GM19397 (cell line): ENCODE results near the gene ANK3.

Experiments used
- ATAC-seq: cut with Tn5 transposase; IDR thresholded peaks from one replicate; pipeline ENCODE4 v1.9.1; 2021; ENCODE audit warnings: mild to moderate bottlenecking, moderate library complexity; ENCODE audit not compliant: unreplicated experiment

The ANK3 gene

GRCh38 chr10:60389413-60390025 is at the start of gene ANK3:
ANK3 (minus strand) TSS chr10:60389875; CDS start chr10:60389538, 337 bp downstream.
- ATAC-seq, result no peak

GRCh38 chr10:60434418-60435046 is 44.9 kb upstream of the ANK3 start:
- ATAC-seq, result no peak

DNA sequence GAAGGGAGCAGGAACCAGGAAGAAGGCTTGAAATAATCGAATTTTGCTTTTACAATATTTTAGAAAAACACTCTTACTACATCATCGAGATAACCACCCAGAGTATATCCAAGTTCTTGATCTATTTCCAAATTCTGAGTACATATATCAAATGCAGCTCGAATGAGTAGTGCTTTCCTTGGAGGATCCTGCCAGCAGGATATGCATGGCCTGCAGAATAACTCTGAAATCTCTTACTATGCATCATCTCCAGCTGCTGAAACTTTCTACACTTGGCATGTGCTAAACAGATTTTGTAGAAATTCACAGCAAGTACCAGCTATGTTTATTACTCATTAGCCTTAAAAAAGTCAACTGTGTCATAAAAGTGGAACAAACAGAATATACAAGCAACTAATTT is 44.0 kb upstream of the ANK3 start:
- ATAC-seq, result no peak

DNA sequence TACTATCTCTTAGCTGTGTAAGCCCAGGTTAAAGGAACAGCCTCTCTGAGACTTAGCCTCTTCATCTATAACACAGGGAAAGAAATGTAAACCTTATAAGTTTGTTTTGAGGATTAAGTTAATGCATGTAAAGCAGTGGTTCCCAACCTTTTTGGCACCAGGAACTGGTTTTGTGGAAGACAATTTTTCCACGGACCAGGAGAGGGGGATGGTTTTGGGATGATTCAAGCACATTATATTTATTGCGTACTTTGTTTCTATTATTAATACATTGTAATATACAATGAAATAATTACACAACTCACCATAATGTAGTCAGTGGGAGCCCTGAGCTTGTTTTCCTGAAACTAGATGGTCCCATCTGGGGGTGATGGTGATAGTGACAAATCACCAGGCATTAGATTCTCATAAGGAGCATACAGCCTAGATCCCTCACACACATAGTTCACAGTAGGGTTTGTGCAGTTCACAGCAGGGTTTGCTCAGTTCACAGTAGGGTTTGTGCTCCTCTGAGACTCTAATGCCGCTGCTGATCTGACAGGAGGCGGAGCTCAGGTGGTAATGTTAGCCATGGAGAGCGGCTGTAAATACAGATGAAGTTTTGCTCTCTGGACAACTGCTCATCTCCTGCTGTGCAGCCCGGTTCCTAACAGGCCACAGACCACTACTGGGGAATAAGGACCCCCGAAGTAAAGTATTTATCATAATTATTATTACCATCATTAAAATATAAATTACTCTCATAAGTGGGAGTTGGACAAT is 41.3 kb upstream of the ANK3 start:
- no peak for ATAC-seq

DNA sequence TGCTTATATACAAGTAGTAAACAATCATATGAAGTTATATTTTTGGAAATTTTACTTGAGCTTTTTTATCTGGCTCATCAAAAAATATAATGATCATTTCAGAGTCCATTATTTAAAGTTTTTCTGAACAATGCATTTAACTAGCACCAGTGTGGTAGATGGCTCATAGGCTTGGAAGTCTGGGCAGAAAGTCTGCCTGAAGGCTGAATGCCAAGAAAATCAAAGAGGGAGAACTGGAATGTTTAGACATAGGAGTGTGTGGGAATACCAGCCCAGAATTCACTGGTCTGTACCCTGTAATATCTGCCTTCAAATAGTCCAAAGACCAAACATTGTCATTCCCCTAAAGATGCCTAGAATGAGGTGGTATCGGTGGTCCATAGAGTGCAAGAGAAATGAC is 40.3 kb upstream of the ANK3 start:
- ATAC-seq, result no peak

GRCh38 chr10:60429084-60429849 is 39.6 kb upstream of the ANK3 start:
- ATAC-seq, result no peak

DNA sequence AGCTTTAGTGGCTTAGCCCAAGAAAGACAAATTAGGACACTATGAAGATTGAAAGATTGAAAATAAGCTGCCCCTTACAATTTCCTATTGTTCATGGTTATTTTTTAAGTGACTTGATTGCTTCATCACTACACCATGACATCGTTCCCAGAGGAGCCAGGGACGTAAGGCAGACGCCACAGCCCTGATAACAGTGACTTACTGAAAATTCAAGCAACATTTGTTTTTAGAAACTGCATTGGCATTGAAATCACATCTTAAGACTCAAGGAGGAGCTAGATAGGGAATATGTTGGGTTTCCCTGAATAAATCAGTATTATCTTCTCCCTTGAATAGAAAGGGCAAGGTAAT is 38.7 kb upstream of the ANK3 start:
- no peak for ATAC-seq

- no peak for ATAC-seq
Measured at GRCh38 chr10:60427709-60428386, 38.2 kb upstream of the ANK3 start.

GRCh38 chr10:60427148-60427547 is 37.5 kb upstream of the ANK3 start:
- ATAC-seq, result no peak

- ATAC-seq, result no peak
Measured at GRCh38 chr10:60426425-60426824, 36.8 kb upstream of the ANK3 start.

GRCh38 chr10:60425392-60426110 is 35.9 kb upstream of the ANK3 start:
- no peak for ATAC-seq

DNA sequence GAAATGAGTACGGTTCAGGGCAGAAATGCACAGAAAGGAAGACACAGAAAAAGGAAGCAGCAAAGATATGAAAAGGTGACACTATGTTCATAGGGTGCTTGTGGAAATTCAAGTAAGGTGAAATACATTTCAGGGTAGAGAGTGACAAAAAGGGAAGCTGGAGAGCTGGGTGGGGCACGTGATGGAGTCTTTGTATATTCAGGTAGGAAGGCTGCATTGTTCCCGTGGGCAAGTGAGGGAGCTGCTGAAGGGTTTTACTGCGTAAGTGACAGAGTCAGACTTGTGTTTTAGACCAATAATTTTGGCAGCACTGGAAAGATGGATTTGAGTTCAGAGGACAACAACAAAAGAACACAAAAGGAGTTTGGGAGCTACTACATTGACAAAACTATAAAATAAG is 35.3 kb upstream of the ANK3 start:
- no peak for ATAC-seq

- ATAC-seq, result no peak
Measured at GRCh38 chr10:60423920-60424319, 34.2 kb upstream of the ANK3 start.

DNA sequence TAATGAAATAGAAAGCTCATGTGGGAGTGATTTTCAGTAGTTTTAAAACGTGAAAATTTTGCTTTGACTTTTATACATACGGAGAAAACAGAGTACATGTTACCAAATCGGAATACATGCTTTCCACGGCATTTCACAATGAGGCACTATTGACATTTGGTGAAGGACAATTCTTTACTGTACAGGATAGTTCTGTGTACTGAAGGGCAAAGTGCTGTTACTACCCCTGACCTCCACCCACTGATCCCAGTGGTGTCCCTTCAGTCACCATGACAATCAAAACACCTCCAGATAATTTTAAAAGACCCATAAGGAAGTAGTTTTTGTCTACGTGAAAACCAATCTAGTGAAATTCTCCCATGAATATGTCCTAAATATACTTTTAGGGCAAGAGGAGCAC is 33.1 kb upstream of the ANK3 start:
- no peak for ATAC-seq

DNA sequence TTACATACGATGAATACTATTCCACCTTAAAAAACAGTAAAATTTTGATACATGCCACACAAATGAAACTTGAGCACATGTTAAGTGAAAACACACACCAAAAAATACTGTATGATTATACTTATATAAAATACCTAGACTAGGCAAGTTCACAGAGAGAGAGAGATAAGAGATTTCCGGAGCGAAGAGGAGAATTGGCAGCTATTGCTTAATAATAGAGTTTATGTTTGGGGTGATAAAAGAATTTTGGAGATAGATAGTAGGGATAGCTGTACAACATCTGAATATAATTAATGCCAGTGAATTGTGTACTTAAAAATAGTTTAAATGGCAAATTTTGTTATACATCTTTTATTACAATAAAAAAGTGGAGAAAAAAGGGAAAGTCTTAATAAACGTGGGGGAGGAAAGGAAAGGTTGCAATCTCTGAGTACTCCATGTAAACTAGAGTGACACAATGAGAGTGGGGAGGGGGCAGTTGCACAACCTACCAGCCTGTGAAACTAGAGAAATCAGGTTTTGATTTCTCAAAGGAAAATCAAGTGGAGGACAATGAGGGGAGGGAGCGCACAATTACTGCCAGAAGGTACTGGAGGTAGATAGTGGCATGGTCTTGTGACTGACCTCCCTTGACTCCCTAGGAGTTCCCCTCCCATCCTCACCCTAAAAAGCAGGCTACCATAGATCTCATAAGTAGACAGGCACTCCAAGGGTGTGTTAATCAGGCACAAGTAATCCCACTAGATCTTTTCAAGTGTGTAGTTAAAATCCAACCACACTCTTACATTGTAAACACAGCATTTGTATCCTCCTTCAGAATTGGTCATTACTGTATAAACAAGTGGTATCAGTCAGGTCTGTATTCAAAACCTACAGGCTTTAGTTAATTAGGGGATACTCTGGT is 31.6 kb upstream of the ANK3 start:
- no peak for ATAC-seq

DNA sequence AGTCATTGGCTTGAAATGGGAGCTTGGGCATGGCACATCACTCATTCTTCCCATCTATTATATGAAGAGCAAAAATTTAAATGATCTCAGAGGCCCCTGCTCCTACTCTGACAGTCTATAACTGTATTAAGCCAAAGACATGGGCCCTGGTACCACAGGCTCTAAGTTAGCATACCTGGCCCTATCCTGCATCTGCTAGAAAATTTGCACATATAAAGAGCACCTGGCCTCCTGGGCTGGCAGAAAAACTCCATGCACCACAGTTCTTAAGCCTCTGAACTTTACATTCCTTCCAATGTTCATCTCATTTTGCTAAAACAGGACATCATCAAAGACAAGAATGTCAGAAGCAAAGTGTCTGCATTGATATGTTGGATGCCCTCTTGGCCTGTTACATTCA is 29.6 kb upstream of the ANK3 start:
- no peak for ATAC-seq

- ATAC-seq, result no peak
Measured at GRCh38 chr10:60417901-60418300, 28.2 kb upstream of the ANK3 start.

DNA sequence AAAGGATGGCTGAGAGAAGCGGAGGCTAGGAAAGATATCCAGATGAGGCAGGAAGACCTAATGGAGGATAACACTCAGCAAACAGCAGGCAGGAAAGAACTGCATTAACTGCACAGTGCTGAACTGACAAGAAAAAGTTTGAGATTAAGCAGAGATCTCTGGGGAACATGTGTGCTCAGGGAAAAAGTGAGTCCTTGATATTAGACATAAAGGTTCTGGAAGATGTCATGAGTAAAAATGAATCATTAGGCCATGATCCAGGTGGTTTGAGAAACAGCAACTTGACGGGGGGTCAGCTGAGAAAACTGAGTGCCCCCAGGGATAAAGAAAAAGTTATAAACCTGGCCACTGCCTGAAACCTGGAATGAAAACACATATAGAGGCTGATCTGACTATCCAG is 27.3 kb upstream of the ANK3 start:
- no peak for ATAC-seq

- no peak for ATAC-seq
Measured at GRCh38 chr10:60414877-60415585, 25.4 kb upstream of the ANK3 start.
